Left ventricle myocardium inferior (tissue), 1 donor: ENCODE measurements around the gene NAA20. TPM values are rescaled to one million over a fixed set of nuclear protein-coding genes. Genes with fewer than 3 reads are reported as not detected.

Experiments
- DNase-seq: peaks from one replicate; pipeline ENCODE4 v3.0.0-alpha.2; 2020
- H3K27ac ChIP-seq: fragments of 200-600 bp; replicated peaks from 2 replicates; pipeline ENCODE4 v1.8.0; 2021
- H3K27me3 ChIP-seq: fragments of 200-600 bp; 2 replicates; pipeline ENCODE4 v1.8.0; 2021; ENCODE audit warnings: low read depth
- H3K36me3 ChIP-seq: fragments of 200-600 bp; 2 replicates; pipeline ENCODE4 v1.8.0; 2021
- H3K4me1 ChIP-seq: fragments of 200-600 bp; 2 replicates; pipeline ENCODE4 v1.8.0; 2021
- H3K4me3 ChIP-seq: fragments of 200-600 bp; 2 replicates; pipeline ENCODE4 v1.8.0; 2021; ENCODE audit warnings: mild to moderate bottlenecking, moderate library complexity
- H3K9me3 ChIP-seq: fragments of 200-600 bp; replicated peaks from 2 replicates; pipeline ENCODE4 v1.8.0; 2021
- CTCF ChIP-seq: fragments of 200-600 bp; IDR thresholded peaks from 2 replicates; pipeline ENCODE4 v1.8.0; 2021; ENCODE audit warnings: antibody characterized with exemption, mild to moderate bottlenecking, borderline replicate concordance
- intact Hi-C: fragments of 100-400 bp; cut with micrococcal nuclease; formaldehyde crosslinking; loops from one replicate; pipeline ENCODE4 v1.11.0; 2022
- total RNA-seq: library from RNA; stranded (reverse); fragmentation: NEBNext Ultra II Directional; extraction: Animal tissue kit (Norgen Biotek cat#: 25700); gene quantifications from one replicate; pipeline ENCODE4 v1.2.1, GENCODE V29; 2021
- donor health status: DM: no; HTN: yes; CAD: no; lungs with severe emphysema.

NAA20 gene
- total RNA-seq, 1 donor from 2014 or later = 67.5 TPM

- Histone ChIP-seq H3K27ac (peak overlapping the region; percentile 83), H3K4me1 (peaks cover 100% of the 10 kb centered on the region), H3K36me3 (peaks cover 59% of the 10 kb centered on the region), H3K4me3 (peak overlapping the region; percentile 29), H3K27me3 (no peaks in the 10 kb centered on the region), H3K9me3 (no peaks in the 10 kb centered on the region)
- intact Hi-C loops = loop anchor here (5.0 to 10.0 kb wide), 2 partner anchors 208 to 301 kb away; no protein-coding TSS in a partner anchor
- no peak for TF ChIP-seq CTCF
- DNase-seq = no peak
These were observed 23.9 kb upstream of the NAA20 start for GRCh38 chr20:19992996-19993908.

GRCh38 chr20:19993958-19994669, 23.0 kb upstream of the NAA20 start:
- Histone ChIP-seq H3K4me3 (peak overlapping the region; percentile 29), H3K36me3 (peaks cover 68% of the 10 kb centered on the region), H3K9me3 (no peaks in the 10 kb centered on the region), H3K27me3 (no peaks in the 10 kb centered on the region), H3K4me1 (peaks cover 100% of the 10 kb centered on the region), H3K27ac (peak overlapping the region; percentile 83)
- intact Hi-C loops = loop anchor here (5.0 to 10.0 kb wide), 2 partner anchors 209 to 302 kb away; no protein-coding TSS in a partner anchor
- TF ChIP-seq CTCF = no peak
- DNase-seq = peak; percentile 49

- H3K4me1 ChIP-seq = peaks cover 99% of the 10 kb centered on the region
- H3K27ac ChIP-seq = peak overlapping the region; percentile 83
- H3K9me3 ChIP-seq = no peaks in the 10 kb centered on the region
- no peak overlapping the region for H3K4me3 ChIP-seq
- TF ChIP-seq CTCF = peak; percentile 83
- no peaks in the 10 kb centered on the region for H3K27me3 ChIP-seq
- intact Hi-C loops = loop anchor here (10.0 kb wide), 1 partner anchor 211 kb away; no protein-coding TSS in a partner anchor
- H3K36me3 ChIP-seq = peaks cover 74% of the 10 kb centered on the region
- no peak for DNase-seq
These were observed 21.8 kb upstream of the NAA20 start for GRCh38 chr20:19995220-19995863.

- H3K4me1 ChIP-seq = peaks cover 95% of the 10 kb centered on the region
- no peaks in the 10 kb centered on the region for H3K9me3 ChIP-seq
- no peaks in the 10 kb centered on the region for H3K27me3 ChIP-seq
- peak overlapping the region; percentile 63 for H3K27ac ChIP-seq
- H3K4me3 ChIP-seq = no peak overlapping the region
- H3K36me3 ChIP-seq = peaks cover 74% of the 10 kb centered on the region
- no peak for TF ChIP-seq CTCF
- intact Hi-C loops = loop anchor here (10.0 kb wide), 1 partner anchor 211 kb away; no protein-coding TSS in a partner anchor
- DNase-seq = no peak
These were observed 20.9 kb upstream of the NAA20 start for GRCh38 chr20:19996222-19996621.

GRCh38 chr20:19996917-19997316, 20.2 kb upstream of the NAA20 start:
- peak overlapping the region; percentile 63 for H3K27ac ChIP-seq
- no peak for DNase-seq
- no peaks in the 10 kb centered on the region for H3K27me3 ChIP-seq
- TF ChIP-seq CTCF = no peak
- H3K36me3 ChIP-seq = peaks cover 75% of the 10 kb centered on the region
- H3K9me3 ChIP-seq = no peaks in the 10 kb centered on the region
- H3K4me1 ChIP-seq = peaks cover 93% of the 10 kb centered on the region
- H3K4me3 ChIP-seq = no peak overlapping the region
- intact Hi-C loops = loop anchor here (10.0 kb wide), 1 partner anchor 212 kb away; no protein-coding TSS in a partner anchor
